Skeletal muscle satellite cell (primary cell): Measurements from ENCODE around the gene TMEM163.

Experiments
- H3K27me3 ChIP-seq: 2 replicates; pipeline ENCODE4 v1.7.0; 2013; ENCODE audit warnings: low read length; ENCODE audit not compliant: control insufficient read depth, insufficient read depth
- H3K36me3 ChIP-seq: 2 replicates; pipeline ENCODE4 v1.7.0; 2013; ENCODE audit warnings: mild to moderate bottlenecking, control low read depth, low read length; ENCODE audit not compliant: insufficient read depth
- H3K4me1 ChIP-seq: 2 replicates; pipeline ENCODE4 v1.7.0; 2013; ENCODE audit warnings: low read length; ENCODE audit not compliant: control insufficient read depth, insufficient read depth
- H3K4me2 ChIP-seq: 2 replicates; pipeline ENCODE4 v1.7.0; 2013; ENCODE audit warnings: mild to moderate bottlenecking, low read length
- H3K4me3 ChIP-seq: 2 replicates; pipeline ENCODE4 v1.7.0; 2013; ENCODE audit warnings: low read length
- H3K9ac ChIP-seq: 2 replicates; pipeline ENCODE4 v1.7.0; 2013; ENCODE audit warnings: mild to moderate bottlenecking, low read depth, low read length, moderate library complexity
- H3K9me3 ChIP-seq: replicated peaks from 2 replicates; pipeline ENCODE4 v1.7.0; 2013; ENCODE audit warnings: mild to moderate bottlenecking, control low read depth, low read length

TMEM163 gene

GRCh38 chr2:134466141-134466540 lies 252.7 kb downstream of the TMEM163 start:
- Histone ChIP-seq H3K4me3 (no peak overlapping the region), H3K9ac (no peak overlapping the region)

DNA sequence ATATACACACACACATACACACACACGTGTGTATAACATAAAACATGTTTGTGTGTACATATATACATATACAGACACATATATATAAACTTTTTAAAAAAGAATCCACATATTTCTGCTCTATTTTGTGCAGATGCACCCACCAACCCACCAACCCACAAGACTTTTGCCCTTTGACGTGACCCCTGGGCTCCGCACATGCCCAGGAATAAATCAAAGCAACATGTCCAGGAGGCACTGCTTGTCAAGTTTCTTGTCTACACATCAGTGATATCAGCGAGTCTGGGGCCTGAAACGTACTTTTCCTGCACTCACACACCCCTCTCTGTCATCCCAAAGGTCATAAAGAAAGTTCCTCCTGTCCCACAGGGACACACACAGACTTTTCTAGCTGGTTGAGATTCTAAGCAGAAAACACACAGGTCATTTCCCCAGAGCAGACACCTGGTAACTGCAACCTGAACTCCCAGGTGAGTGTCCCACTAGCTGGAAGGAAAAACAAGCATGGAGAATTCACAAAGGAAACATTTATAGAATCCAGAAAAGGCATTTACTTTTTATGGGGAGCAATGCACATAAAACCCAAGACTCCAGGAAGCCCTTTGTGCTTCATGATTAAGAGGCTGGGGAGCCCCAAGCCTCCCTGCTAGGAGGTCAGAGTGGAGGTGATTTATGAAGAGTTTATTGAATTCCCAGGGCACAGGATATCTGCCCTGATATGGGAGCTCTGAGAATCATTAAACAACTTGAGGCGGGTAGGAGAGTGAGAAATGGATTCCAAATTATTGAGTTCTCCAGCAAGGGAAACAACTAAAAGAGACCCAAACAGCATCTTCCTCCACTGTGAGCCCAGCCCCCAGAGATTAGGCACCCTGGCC lies 253.3 kb downstream of the TMEM163 start:
- no peaks in the 10 kb centered on the region for H3K9me3 ChIP-seq
- no peaks in the 10 kb centered on the region for H3K36me3 ChIP-seq
- H3K4me2 ChIP-seq: no peak overlapping the region
- H3K4me3 ChIP-seq: no peak overlapping the region
- no peaks in the 10 kb centered on the region for H3K4me1 ChIP-seq
- no peak overlapping the region for H3K9ac ChIP-seq
- peaks cover 29% of the 10 kb centered on the region for H3K27me3 ChIP-seq

More at GRCh38 chr2:134466141-134466540, 252.7 kb downstream of the TMEM163 start:
- no peak overlapping the region for H3K4me2 ChIP-seq
- no peaks in the 10 kb centered on the region for H3K4me1 ChIP-seq
- no peaks in the 10 kb centered on the region for H3K36me3 ChIP-seq
- no peaks in the 10 kb centered on the region for H3K9me3 ChIP-seq
- peaks cover 29% of the 10 kb centered on the region for H3K27me3 ChIP-seq

GRCh38 chr2:134463699-134464022 lies 255.1 kb downstream of the TMEM163 start:
- Histone ChIP-seq H3K9ac (no peak overlapping the region), H3K27me3 (peaks cover 29% of the 10 kb centered on the region), H3K4me1 (no peaks in the 10 kb centered on the region), H3K4me3 (no peak overlapping the region), H3K9me3 (no peaks in the 10 kb centered on the region), H3K36me3 (no peaks in the 10 kb centered on the region), H3K4me2 (no peak overlapping the region)

- no peaks in the 10 kb centered on the region for H3K9me3 ChIP-seq
Measured at GRCh38 chr2:134462791-134463698, 255.8 kb downstream of the TMEM163 start.

DNA sequence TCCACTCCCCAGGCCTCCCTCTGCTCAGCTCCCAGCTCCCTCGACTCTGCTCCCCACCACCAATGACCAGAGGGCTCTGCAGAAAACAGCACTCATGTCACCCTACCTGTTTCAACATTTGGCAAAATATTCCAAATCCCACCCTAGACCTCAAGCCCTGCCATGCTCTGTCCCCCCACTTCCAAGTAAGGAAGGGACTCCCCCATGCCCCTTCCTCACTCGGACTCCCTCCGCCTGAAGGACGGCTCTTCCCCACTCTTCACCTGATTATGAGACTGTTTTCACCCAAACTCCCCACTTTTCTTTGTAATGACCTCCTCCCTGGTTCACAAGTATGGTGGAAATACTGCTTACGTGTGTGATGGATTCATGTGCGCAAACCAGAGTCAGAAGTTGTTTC lies 256.5 kb downstream of the TMEM163 start:
- Histone ChIP-seq H3K4me1 (no peaks in the 10 kb centered on the region), H3K27me3 (peaks cover 25% of the 10 kb centered on the region), H3K36me3 (no peaks in the 10 kb centered on the region), H3K9ac (no peak overlapping the region), H3K4me2 (no peak overlapping the region), H3K9me3 (no peaks in the 10 kb centered on the region), H3K4me3 (no peak overlapping the region)

More at GRCh38 chr2:134462791-134463698, 255.8 kb downstream of the TMEM163 start:
- Histone ChIP-seq H3K4me3 (no peak overlapping the region), H3K9ac (no peak overlapping the region), H3K4me2 (no peak overlapping the region), H3K36me3 (no peaks in the 10 kb centered on the region), H3K4me1 (no peaks in the 10 kb centered on the region), H3K27me3 (peaks cover 26% of the 10 kb centered on the region)

- H3K9ac ChIP-seq: no peak overlapping the region
Measured at GRCh38 chr2:134461511-134461910, 257.3 kb downstream of the TMEM163 start.

GRCh38 chr2:134460583-134460998 lies 258.2 kb downstream of the TMEM163 start:
- no peak overlapping the region for H3K9ac ChIP-seq
- no peaks in the 10 kb centered on the region for H3K4me1 ChIP-seq
- H3K9me3 ChIP-seq: no peaks in the 10 kb centered on the region
- H3K4me2 ChIP-seq: no peak overlapping the region
- peaks cover 16% of the 10 kb centered on the region for H3K27me3 ChIP-seq
- no peak overlapping the region for H3K4me3 ChIP-seq
- H3K36me3 ChIP-seq: no peaks in the 10 kb centered on the region

More at GRCh38 chr2:134461511-134461910, 257.3 kb downstream of the TMEM163 start:
- Histone ChIP-seq H3K4me1 (no peaks in the 10 kb centered on the region), H3K4me2 (no peak overlapping the region), H3K36me3 (no peaks in the 10 kb centered on the region), H3K27me3 (peaks cover 21% of the 10 kb centered on the region), H3K9me3 (no peaks in the 10 kb centered on the region), H3K4me3 (no peak overlapping the region)

GRCh38 chr2:134459706-134460406 lies 258.9 kb downstream of the TMEM163 start:
- no peak overlapping the region for H3K4me3 ChIP-seq
- no peaks in the 10 kb centered on the region for H3K36me3 ChIP-seq
- H3K4me1 ChIP-seq: no peaks in the 10 kb centered on the region
- peaks cover 15% of the 10 kb centered on the region for H3K27me3 ChIP-seq
- H3K9me3 ChIP-seq: no peaks in the 10 kb centered on the region
- H3K4me2 ChIP-seq: no peak overlapping the region
- no peak overlapping the region for H3K9ac ChIP-seq

- Histone ChIP-seq H3K9me3 (no peaks in the 10 kb centered on the region), H3K27me3 (peaks cover 15% of the 10 kb centered on the region), H3K9ac (no peak overlapping the region), H3K4me2 (no peak overlapping the region), H3K4me1 (no peaks in the 10 kb centered on the region), H3K4me3 (no peak overlapping the region), H3K36me3 (no peaks in the 10 kb centered on the region)
Measured at GRCh38 chr2:134458950-134459349, 259.9 kb downstream of the TMEM163 start.

DNA sequence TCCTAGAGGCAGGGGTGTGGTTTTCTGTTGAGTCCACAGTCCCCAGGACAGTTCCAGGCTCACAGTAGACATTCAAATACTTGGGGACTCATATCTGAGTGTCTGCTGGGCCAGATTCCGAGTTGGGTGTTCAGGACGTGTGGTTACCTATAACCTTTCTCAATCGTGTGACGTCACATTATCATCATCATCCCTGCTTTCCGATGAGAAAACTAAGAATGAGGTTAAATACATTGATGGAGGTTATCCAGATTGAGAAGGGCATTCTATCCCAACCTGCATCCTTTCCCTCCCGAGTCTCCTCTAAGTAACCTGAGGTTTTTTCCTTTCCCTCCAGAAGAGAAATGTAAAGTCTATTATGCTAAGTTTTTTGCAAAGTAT lies 260.3 kb downstream of the TMEM163 start:
- no peak overlapping the region for H3K9ac ChIP-seq
- H3K4me2 ChIP-seq: no peak overlapping the region
- no peaks in the 10 kb centered on the region for H3K9me3 ChIP-seq
- H3K4me1 ChIP-seq: no peaks in the 10 kb centered on the region
- peaks cover 14% of the 10 kb centered on the region for H3K27me3 ChIP-seq
- no peaks in the 10 kb centered on the region for H3K36me3 ChIP-seq
- H3K4me3 ChIP-seq: no peak overlapping the region
